T-helper 17 cell (primary cell): Measurements from ENCODE around the gene TFAP2D. TPM values are rescaled to one million over a fixed set of nuclear protein-coding genes. Genes with fewer than 3 reads are reported as not detected.

ENCODE experiments used
- ATAC-seq: fragments of 150-1000 bp; cut with Tn5 transposase; 2 replicates; pipeline ENCODE4 v1.10.0; 2021; ENCODE audit warnings: mild to moderate bottlenecking, moderate library complexity
- DNase-seq, 3 donors: peaks; one replicate each; pipeline versions ENCODE4 v3.0.0 to v3.0.0-alpha.2; 2020 to 2021
- H3K9me3 ChIP-seq: one replicate; pipeline ENCODE4 v1.7.0; 2013; ENCODE audit warnings: low read length, mild to moderate bottlenecking; ENCODE audit not compliant: control insufficient read depth, poor library complexity, severe bottlenecking
- H3K27ac Mint-ChIP-seq: one replicate; pipeline ENCODE4 v1.8.0; 2022; ENCODE audit warnings: mild to moderate bottlenecking, moderate library complexity, mixed read lengths
- H3K27me3 Mint-ChIP-seq: one replicate; pipeline ENCODE4 v1.8.0; 2022; ENCODE audit warnings: mixed read lengths
- H3K36me3 Mint-ChIP-seq: one replicate; pipeline ENCODE4 v1.8.0; 2022; ENCODE audit warnings: low read depth, mixed read lengths
- H3K4me1 Mint-ChIP-seq: one replicate; pipeline ENCODE4 v1.8.0; 2022; ENCODE audit warnings: mild to moderate bottlenecking, mixed read lengths
- H3K4me3 Mint-ChIP-seq: one replicate; pipeline ENCODE4 v1.8.0; 2022; ENCODE audit warnings: mild to moderate bottlenecking, moderate library complexity, mixed read lengths
- total RNA-seq, 4 donors: library from RNA in 2 of 4; stranded (reverse) in 2 of 4; gene quantifications; one replicate each; pipeline ENCODE4 v1.2.3 and lab custom pipeline; 2022 to 2026

Gene TFAP2D
- not detected for total RNA-seq
- 0 reads per million in 2 donors for total RNA-seq (lab: John Stamatoyannopoulos, UW)

DNA sequence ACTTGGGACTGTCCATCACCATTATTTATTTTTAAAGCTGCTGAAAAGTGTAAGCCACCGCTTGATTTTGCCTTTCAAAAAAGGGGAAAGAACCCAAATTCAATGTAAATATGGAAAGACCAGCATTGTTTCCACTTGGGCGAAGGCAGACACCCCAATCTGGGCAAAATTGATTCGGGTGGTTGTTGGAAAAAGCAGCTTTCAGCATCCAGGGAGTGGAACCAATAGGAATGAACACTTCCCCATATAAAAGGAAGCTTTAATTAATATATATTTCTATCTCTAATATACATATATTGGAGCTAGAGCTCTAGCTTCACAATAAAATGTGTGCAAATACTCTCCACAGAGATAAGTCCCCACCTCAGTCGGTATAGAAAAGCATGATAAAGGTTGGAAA is at the start of gene TFAP2D:
TFAP2D (plus strand) TSS at position 301 of the 400 bp plus-strand sequence. CDS start 530 bp downstream, outside the sequence.
- Mint-ChIP-seq H3K27me3 (peaks cover 29% of the 10 kb centered on the region), H3K4me3 (no peak within 1 kb of the TSS), H3K4me1 (no peaks in the 10 kb centered on the region), H3K36me3 (peaks cover 3% of the 10 kb centered on the region), H3K27ac (no peak within 1 kb of the TSS)
- no peak for ATAC-seq
- no peak for DNase-seq
- no peaks in the 10 kb centered on the region for H3K9me3 ChIP-seq

DNA sequence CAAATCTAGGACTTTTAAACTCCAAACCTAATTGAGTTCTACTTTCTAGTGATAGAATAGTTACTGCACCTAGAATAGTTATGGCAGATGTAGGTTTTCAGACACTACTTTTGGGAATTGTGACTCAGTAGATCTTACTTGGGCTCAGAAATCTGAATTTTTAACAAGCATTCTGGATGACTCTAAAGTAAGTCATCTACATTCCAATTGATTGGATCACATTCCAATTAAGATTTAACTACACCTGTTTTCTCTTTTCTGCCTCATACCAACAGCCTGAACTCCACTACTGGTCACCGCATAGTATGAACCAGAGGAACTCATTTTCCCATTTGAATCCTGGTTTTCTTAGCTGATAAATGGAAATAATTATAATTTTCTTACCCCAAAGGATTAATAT is 49.5 kb upstream of the TFAP2D start:
- H3K27ac Mint-ChIP-seq: no peak overlapping the region
- H3K4me3 Mint-ChIP-seq: no peak overlapping the region
- no peaks in the 10 kb centered on the region for H3K27me3 Mint-ChIP-seq
- no peak for DNase-seq
- no peaks in the 10 kb centered on the region for H3K36me3 Mint-ChIP-seq
- no peak for ATAC-seq
- H3K9me3 ChIP-seq: no peaks in the 10 kb centered on the region
- no peaks in the 10 kb centered on the region for H3K4me1 Mint-ChIP-seq

DNA sequence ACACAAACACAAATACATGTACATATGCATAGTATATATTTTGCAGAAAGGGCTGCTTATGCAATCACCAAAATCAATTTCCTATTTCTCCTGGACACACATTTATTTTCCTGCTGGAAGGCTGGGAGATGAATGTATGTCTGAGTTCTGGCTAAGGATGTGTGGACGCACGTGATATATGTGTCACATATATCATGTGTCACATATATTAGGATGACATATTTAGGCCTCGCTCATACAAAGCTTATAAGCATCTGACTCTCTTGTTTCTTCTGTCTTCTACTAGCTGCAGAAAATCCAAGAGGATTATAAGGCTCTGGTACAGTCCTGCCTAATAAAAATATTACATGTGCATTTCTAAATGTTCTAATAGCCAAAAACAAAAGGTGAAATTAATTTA is 47.2 kb upstream of the TFAP2D start:
- H3K36me3 Mint-ChIP-seq: no peaks in the 10 kb centered on the region
- DNase-seq: no peak
- H3K4me3 Mint-ChIP-seq: no peak overlapping the region
- ATAC-seq: no peak
- H3K4me1 Mint-ChIP-seq: no peaks in the 10 kb centered on the region
- H3K27me3 Mint-ChIP-seq: no peaks in the 10 kb centered on the region
- H3K9me3 ChIP-seq: no peaks in the 10 kb centered on the region
- H3K27ac Mint-ChIP-seq: no peak overlapping the region

DNA sequence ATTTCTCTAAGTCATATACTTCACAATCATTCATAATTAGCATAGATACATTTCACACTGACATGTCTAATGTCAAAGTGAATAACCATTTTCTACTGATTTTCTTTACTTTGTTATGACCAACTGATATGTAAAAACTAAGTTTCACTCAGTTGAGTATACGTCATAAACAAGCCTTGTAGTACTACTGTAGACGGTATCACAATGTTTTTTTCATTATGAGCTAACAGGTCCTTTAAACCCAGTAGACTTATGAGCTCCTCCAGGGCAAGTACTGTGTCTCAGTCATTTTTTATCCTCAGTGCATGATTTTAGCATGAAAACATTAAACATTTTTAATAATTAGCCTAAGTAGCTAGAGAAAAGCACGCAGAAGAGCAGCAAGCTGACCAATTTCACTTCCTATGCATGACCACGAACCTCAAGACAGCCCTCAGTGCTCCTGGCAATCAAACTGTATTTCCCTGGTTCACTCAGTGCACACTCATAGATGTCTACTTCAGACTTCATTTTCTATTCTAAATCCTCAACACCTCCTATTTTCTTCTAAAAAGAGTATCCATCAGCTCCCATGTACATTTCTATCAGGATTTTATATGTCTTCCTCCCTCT is 32.0 kb upstream of the TFAP2D start:
- Mint-ChIP-seq H3K4me1 (no peaks in the 10 kb centered on the region), H3K4me3 (no peak overlapping the region), H3K27me3 (no peaks in the 10 kb centered on the region), H3K27ac (no peak overlapping the region), H3K36me3 (no peaks in the 10 kb centered on the region)
- no peaks in the 10 kb centered on the region for H3K9me3 ChIP-seq
- no peak for ATAC-seq
- no peak for DNase-seq

DNA sequence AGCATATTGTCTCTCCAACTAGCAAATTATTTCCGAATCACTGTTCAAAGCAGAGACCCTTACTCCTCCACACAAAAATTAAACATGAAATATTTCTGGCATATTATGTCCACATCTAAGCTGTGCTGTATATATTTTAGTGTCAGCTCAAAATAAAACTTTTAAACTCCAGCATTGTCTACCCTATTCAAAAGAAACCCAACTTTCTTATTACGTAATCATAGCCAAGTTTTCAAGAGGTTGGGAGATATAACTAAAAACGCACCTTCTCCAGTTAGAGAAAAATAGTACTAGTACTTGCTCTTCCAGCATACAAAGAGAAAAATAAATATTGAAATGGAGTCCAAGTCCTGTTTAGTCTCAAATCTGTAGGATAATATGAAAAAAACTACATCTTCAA is 24.1 kb upstream of the TFAP2D start:
- H3K9me3 ChIP-seq: no peaks in the 10 kb centered on the region
- Mint-ChIP-seq H3K4me1 (no peaks in the 10 kb centered on the region), H3K27ac (no peak overlapping the region), H3K36me3 (no peaks in the 10 kb centered on the region), H3K4me3 (no peak overlapping the region), H3K27me3 (no peaks in the 10 kb centered on the region)
- no peak for ATAC-seq
- no peak for DNase-seq

DNA sequence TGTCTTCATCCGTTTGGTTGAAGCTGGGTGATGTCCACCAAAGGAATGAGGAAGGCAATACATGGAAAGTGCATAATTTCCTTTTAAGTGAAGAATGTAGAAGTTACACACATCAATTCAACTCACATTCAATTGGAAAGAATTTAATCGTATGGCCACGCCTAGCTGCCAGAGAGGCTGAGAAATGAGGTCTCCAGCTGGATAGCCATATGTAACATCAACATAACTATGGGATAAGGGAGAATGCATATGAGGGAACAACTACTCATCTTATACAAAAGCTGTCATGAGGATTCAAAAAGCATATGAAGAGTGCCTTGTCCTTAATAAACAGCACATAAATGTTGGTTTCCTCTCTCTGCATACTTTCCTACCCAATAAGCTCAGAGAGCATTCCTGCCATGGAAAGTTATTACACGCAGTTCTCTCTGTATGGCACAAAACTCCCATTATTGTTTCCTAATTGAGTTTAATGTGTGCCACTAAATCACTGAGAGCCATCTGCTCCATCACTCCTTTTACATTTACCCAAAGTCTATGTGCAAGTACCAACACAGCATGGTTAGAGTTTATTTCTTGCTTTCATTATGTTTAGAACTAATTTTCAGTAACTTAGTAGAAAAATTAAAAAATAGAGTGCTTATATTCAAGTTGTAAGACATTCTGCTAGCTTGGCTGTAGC is 21.4 kb upstream of the TFAP2D start:
- DNase-seq (no peak), ATAC-seq (no peak)
- H3K4me3 Mint-ChIP-seq: no peak overlapping the region
- no peak overlapping the region for H3K27ac Mint-ChIP-seq
- H3K36me3 Mint-ChIP-seq: no peaks in the 10 kb centered on the region
- no peaks in the 10 kb centered on the region for H3K4me1 Mint-ChIP-seq
- H3K27me3 Mint-ChIP-seq: no peaks in the 10 kb centered on the region
- no peaks in the 10 kb centered on the region for H3K9me3 ChIP-seq

DNA sequence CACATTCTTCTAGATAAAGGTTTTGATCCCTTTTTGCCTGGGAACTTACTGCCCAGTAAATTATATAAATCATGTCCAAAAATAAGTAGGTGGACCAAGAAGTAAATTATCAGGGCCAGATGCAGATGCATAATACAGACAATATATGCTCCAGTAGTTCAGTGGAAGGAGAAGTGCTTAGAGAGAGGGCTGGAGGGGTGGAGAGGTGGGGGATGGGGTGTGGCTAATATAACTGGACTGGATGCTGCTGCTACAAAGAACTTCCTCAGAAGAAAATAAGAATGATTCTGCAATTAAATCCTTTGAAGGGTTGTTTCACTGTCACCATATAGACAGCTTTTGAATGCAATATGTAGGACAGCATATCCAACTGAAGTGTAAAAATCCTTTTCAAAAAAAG is 14.8 kb upstream of the TFAP2D start:
- no peak for ATAC-seq
- H3K27me3 Mint-ChIP-seq: no peaks in the 10 kb centered on the region
- H3K4me1 Mint-ChIP-seq: no peaks in the 10 kb centered on the region
- no peak for DNase-seq
- H3K4me3 Mint-ChIP-seq: no peak overlapping the region
- H3K9me3 ChIP-seq: no peaks in the 10 kb centered on the region
- H3K36me3 Mint-ChIP-seq: no peaks in the 10 kb centered on the region
- no peak overlapping the region for H3K27ac Mint-ChIP-seq

DNA sequence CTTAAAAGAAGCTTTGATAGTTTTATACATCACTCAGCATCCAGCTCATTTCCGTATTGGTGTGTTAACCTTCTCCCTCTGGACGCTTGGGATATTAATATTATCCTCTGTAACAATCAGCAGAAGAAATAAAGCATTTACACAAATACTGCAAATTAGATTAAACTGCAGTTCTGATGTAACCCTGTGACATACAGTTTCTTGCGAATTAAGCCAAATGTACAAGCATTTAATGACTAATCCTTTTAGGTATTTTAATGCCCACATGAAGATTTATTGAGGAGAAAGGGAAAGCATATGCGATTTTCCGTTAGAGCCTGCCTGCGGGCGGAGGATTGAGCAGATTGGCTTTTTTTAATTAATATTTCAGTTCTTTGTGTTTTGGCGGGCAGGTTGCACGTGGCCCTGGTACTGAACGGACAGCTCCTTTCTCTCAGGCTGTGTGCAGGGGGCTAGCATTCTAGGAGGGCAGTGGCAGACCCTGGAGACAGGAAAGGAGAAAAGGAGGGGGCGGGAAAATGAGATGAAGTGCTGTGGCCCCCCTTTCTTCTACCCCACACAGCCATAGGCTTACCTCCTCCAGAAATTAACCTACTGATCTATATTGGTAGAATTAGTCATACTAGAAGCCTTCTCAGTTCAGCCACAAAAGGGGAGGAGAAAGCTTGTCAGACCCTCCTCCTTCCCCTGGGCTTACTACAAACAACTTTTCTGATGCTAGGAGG is 14.1 kb upstream of the TFAP2D start:
- no peak overlapping the region for H3K4me3 Mint-ChIP-seq
- no peak for ATAC-seq
- H3K27me3 Mint-ChIP-seq: no peaks in the 10 kb centered on the region
- no peaks in the 10 kb centered on the region for H3K4me1 Mint-ChIP-seq
- DNase-seq: no peak
- no peaks in the 10 kb centered on the region for H3K36me3 Mint-ChIP-seq
- H3K27ac Mint-ChIP-seq: no peak overlapping the region
- no peaks in the 10 kb centered on the region for H3K9me3 ChIP-seq

DNA sequence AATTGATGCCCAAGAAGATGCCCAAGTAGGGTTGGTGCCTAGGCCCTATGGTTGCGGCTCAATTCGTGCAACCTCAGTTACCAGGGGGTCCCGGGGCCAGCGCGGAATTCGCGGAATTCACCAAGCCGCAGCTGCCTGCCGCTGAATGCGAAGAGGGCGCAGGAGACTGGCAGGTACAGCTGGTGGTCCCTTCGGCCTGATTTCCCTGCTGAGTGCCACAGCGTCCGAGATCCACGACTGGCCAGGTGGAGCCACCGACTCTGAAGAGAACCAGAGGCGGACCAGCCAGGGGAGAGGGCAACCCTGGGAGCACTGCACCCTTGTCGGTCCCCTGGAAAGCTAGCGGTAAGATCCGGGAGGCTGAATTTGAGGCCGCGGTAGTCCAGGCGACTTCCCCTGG is 6.8 kb upstream of the TFAP2D start:
- Mint-ChIP-seq H3K27ac (no peak overlapping the region), H3K4me1 (no peaks in the 10 kb centered on the region), H3K36me3 (peaks cover 3% of the 10 kb centered on the region), H3K27me3 (peaks cover 32% of the 10 kb centered on the region), H3K4me3 (no peak overlapping the region)
- H3K9me3 ChIP-seq: no peaks in the 10 kb centered on the region
- ATAC-seq: no peak
- no peak for DNase-seq

DNA sequence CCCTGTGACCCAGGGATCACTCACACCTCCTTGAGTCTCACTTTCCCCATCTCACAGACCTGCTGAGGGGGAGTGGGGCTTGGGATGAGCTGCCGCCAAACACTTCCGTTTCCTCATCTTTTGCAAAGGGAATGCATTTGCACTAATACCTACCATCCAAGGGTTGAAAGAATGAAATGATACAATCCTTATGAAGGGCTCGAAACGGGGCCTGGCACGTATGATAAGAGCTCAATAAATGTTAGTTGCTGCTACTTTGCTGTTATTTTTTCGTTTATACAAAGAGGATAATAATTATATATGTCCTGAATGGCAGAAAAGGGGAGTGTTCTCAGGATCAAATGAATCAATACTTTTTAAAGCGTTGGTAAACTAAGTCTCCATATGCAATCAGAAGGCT is 6.1 kb upstream of the TFAP2D start:
- Mint-ChIP-seq H3K27me3 (peaks cover 32% of the 10 kb centered on the region), H3K27ac (no peak overlapping the region), H3K36me3 (peaks cover 3% of the 10 kb centered on the region), H3K4me3 (no peak overlapping the region), H3K4me1 (no peaks in the 10 kb centered on the region)
- ATAC-seq: no peak
- H3K9me3 ChIP-seq: no peaks in the 10 kb centered on the region
- no peak for DNase-seq

DNA sequence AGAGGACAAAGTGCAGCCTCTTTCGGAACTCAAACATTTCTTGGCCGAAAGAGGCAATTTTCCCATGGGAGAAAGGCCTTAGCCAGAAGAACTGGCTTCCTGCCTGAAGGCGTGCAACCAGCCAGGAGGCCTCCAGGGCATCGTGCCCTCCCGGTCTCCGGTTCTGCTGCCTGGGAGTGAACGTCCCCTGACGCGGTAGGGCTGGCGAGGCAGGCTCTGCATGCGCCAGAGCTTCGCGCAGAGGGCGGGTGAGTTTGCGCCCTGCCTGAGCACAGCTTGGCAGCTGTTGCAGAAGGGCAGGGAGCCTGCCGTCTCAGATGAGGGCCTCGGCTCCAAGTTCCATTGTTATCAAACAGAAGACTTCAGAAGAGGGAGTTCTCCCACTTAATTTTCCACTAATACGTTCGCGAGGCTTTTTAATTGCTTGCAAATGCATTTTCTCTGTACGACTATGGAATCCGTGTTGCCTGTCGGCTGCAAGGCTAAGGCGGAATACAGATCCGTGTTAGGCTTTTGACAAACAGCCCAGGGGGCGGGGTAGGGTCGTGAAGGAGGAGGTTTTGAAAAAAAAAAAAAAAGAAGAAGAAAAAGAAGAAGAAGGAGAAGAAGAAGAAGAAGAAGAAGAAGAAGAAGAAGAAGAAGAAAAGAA is 5.5 kb upstream of the TFAP2D start:
- ATAC-seq (no peak), DNase-seq (no peak)
- Mint-ChIP-seq H3K4me1 (no peaks in the 10 kb centered on the region), H3K4me3 (no peak overlapping the region), H3K27ac (no peak overlapping the region), H3K36me3 (peaks cover 3% of the 10 kb centered on the region), H3K27me3 (peaks cover 32% of the 10 kb centered on the region)
- H3K9me3 ChIP-seq: no peaks in the 10 kb centered on the region

DNA sequence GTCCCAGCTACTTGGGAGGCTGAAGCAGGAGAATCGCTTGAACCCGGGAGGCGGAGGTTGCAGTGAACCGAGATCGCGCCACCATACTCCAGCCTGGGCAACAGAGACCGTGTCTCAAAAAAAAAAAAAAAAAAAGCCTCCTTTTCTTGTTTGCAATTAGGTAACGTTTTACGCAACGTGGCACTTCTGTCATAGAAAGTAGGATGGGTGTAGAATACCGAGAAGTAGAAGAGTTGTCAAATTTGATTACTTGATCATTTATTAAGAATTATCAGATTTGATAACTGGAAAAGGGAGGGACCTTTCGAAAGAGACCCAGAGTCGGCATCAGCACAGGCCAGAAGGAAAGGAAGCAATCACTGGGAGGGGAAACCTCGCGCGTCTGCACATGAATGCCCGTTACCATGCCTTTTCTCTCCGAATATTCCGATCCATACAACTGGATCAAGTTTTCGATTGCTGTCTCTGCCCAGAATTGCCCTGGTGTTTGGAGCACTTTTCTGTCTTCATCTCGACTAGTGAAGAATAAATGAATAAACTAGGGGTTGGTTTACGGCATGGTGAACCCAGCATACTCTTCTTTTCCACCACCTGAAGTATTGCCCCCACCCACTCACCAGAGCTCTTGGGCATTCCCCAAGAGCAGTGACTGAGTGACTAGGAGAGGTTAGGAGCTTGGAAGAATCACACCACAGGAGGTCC is 4.5 kb upstream of the TFAP2D start:
- H3K9me3 ChIP-seq: no peaks in the 10 kb centered on the region
- Mint-ChIP-seq H3K27ac (no peak overlapping the region), H3K4me1 (no peaks in the 10 kb centered on the region), H3K27me3 (peaks cover 32% of the 10 kb centered on the region), H3K36me3 (peaks cover 3% of the 10 kb centered on the region), H3K4me3 (no peak overlapping the region)
- no peak for DNase-seq
- ATAC-seq: no peak

DNA sequence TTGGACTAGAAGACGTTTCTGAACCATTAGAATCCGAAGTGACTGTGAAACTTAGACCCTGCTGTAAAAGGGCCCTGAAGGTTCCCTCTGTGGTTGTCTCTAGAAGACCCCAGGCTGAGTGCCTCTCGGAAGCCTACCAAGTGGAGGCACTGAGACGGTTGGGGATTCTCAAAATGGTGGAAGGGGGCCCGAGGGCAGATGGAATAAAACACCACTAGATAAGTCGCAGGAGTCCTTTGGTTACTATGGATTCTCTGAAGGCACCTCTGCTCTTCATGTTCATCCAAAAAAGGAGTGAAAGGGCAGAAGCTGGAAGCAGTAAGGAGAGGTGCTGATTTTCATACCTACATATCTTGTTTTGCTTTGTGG is 4.0 kb upstream of the TFAP2D start:
- Mint-ChIP-seq H3K4me3 (no peak overlapping the region), H3K4me1 (no peaks in the 10 kb centered on the region), H3K27me3 (peaks cover 32% of the 10 kb centered on the region), H3K27ac (no peak overlapping the region), H3K36me3 (peaks cover 3% of the 10 kb centered on the region)
- ATAC-seq: no peak
- no peaks in the 10 kb centered on the region for H3K9me3 ChIP-seq
- DNase-seq: no peak
